ENCODE measurements around the gene NRDC. TPM values are rescaled to one million over a fixed set of nuclear protein-coding genes. Genes with fewer than 3 reads are reported as not detected.

The NRDC gene
- polyA plus RNA-seq, 2 of the 4 experiments (the other 2 are of a cell fraction): 129 to 162 TPM

- Histone ChIP-seq H3K4me1 (peaks cover 44% of the 10 kb centered on the region), H3K4me3 (no peak overlapping the region), H3K4me2 (no peak overlapping the region), H3K9me3 (no peaks in the 10 kb centered on the region), H3K27ac (no peak overlapping the region)
- 85% methylated on average over 3 of the region's 3 CpGs for WGBS (ENCODE audit: missing lambda C conversion rate)
- FAIRE-seq (no peak), ATAC-seq (no peak), DNase-seq (ENCODE audit: low read depth in 1 of 2, low spot score in 1 of 2) (no peak)
- POLR2A ChIA-PET: no interaction called here
- CTCF ChIA-PET: interaction anchor here (0.6 kb wide), 1 partner anchor 11 kb away, joined by 3 read pairs; no protein-coding TSS in a partner anchor
- TF ChIP-seq RFX5 (IDR thresholded peaks at IDR 0.05) (no peak), EP300 (IDR thresholded peaks at IDR 0.05) (no peak), SMC3 (IDR thresholded peaks at IDR 0.05) (no peak), HOXB5 (CRISPR knock-in tag; IDR thresholded peaks at IDR 0.05) (no peak), ZNF302 (CRISPR knock-in tag; IDR thresholded peaks at IDR 0.05) (no peak), CTCF (IDR thresholded peaks at IDR 0.05) (no peak), CHD2 (IDR thresholded peaks at IDR 0.05; ENCODE audit: low read length, partially characterized antibody) (no peak), HEYL (CRISPR knock-in tag; IDR thresholded peaks at IDR 0.05) (no peak), PBX3 (IDR thresholded peaks at IDR 0.05) (no peak), CHD4 (IDR thresholded peaks at IDR 0.05; ENCODE audit: borderline replicate concordance) (no peak), CEBPB (IDR thresholded peaks at IDR 0.05) (no peak), MAZ (IDR thresholded peaks at IDR 0.05; ENCODE audit: borderline replicate concordance, low read depth, low read length) (no peak), FOSL2 (IDR thresholded peaks at IDR 0.05) (no peak), FOSL2 (CRISPR knock-in tag; IDR thresholded peaks at IDR 0.05) (no peak), JUN (IDR thresholded peaks at IDR 0.05) (no peak), TFCP2L1 (CRISPR knock-in tag; IDR thresholded peaks at IDR 0.05) (no peak)
Measured at GRCh38 chr1:51740652-51741051, 137.9 kb downstream of the NRDC start.

Small RNAs within 50 kb of the gene (small RNA-seq; reads per million reads assigned to genes)
- gene AL050343.2: 0 reads per million in 6 experiments

Other genes with a start within 250 kb of the NRDC start
- 6.9 and 7.9 TPM in 2 replicates for gene RAB3B, start 112.0 kb upstream of the NRDC start, polyA plus RNA-seq (2011; rRNA removed)
- gene RAB3B, start 112.0 kb upstream of the NRDC start, polyA plus RNA-seq (2017; fragmentation: RNase III; extraction: RNeasy Plus Mini Kit Qiagen cat#74134 plus additional on column Dnase treatment): 10.9 to 15.1 TPM (median 13.6 TPM) in 3 replicates
- 12.0 TPM in 2 replicates for gene KTI12, start 155.1 kb upstream of the NRDC start, polyA plus RNA-seq (2011; rRNA removed)
- gene KTI12, start 155.1 kb upstream of the NRDC start, polyA plus RNA-seq (2017; fragmentation: RNase III; extraction: RNeasy Plus Mini Kit Qiagen cat#74134 plus additional on column Dnase treatment): 9.6 to 11.8 TPM (median 10.9 TPM) in 3 replicates
- 42.0 and 65.2 TPM in 2 replicates for gene TXNDC12, start 176.5 kb upstream of the NRDC start, polyA plus RNA-seq (2011; rRNA removed)
- gene TXNDC12, start 176.5 kb upstream of the NRDC start, polyA plus RNA-seq (2017; fragmentation: RNase III; extraction: RNeasy Plus Mini Kit Qiagen cat#74134 plus additional on column Dnase treatment): 54.3 to 61.0 TPM (median 59.7 TPM) in 3 replicates
- 47.7 and 63.8 TPM in 2 replicates for gene BTF3L4, start 177.6 kb upstream of the NRDC start, polyA plus RNA-seq (2011; rRNA removed)
- 46.8 to 53.7 TPM (median 47.4 TPM) in 3 replicates for gene BTF3L4, start 177.6 kb upstream of the NRDC start, polyA plus RNA-seq (2017; fragmentation: RNase III; extraction: RNeasy Plus Mini Kit Qiagen cat#74134 plus additional on column Dnase treatment)

Data from A549 (cell line).